Measurements from ENCODE around the gene ADAMTS8.

The ADAMTS8 gene

GRCh38 chr11:130388607-130389205 lies 39.7 kb downstream of the ADAMTS8 start:
- H3K36me3 ChIP-seq (ENCODE audit: insufficient read depth, low read length), result no peaks in the 10 kb centered on the region
- H3K9ac ChIP-seq (ENCODE audit: low read depth, low read length), result no peak overlapping the region
- WGBS, result 88% methylated on average over 11 of the region's 11 CpGs
- H3K9me3 ChIP-seq (ENCODE audit: insufficient read depth, low read depth, low read length), result no peaks in the 10 kb centered on the region
- H3K4me1 ChIP-seq (ENCODE audit: insufficient read depth, low read length), result peaks cover 5% of the 10 kb centered on the region
- H3K27me3 ChIP-seq (ENCODE audit: insufficient read depth, low read length), result no peaks in the 10 kb centered on the region
- no peak overlapping the region for H3K27ac ChIP-seq (ENCODE audit: low read depth, low read length)
- H3K4me3 ChIP-seq (ENCODE audit: low read length), result no peak overlapping the region

- Histone ChIP-seq H3K27ac (ENCODE audit: low read depth, low read length) (no peak overlapping the region), H3K9ac (ENCODE audit: low read depth, low read length) (no peak overlapping the region), H3K4me1 (ENCODE audit: insufficient read depth, low read length) (peaks cover 14% of the 10 kb centered on the region), H3K9me3 (ENCODE audit: insufficient read depth, low read depth, low read length) (no peaks in the 10 kb centered on the region), H3K27me3 (ENCODE audit: insufficient read depth, low read length) (no peaks in the 10 kb centered on the region), H3K4me3 (ENCODE audit: low read length) (no peak overlapping the region), H3K36me3 (ENCODE audit: insufficient read depth, low read length) (no peaks in the 10 kb centered on the region)
- 97% methylated on average over 3 of the region's 3 CpGs for whole genome bisulfite sequencing
Observed at GRCh38 chr11:130386056-130386455, 42.4 kb downstream of the ADAMTS8 start.

- peaks cover 18% of the 10 kb centered on the region for H3K4me1 ChIP-seq (ENCODE audit: insufficient read depth, low read length)
- no peaks in the 10 kb centered on the region for H3K36me3 ChIP-seq (ENCODE audit: insufficient read depth, low read length)
- 0 out of 2 replicates have a peak, but pooled peaks cover 2% of the 10 kb centered on the region for H3K9me3 ChIP-seq (ENCODE audit: insufficient read depth, low read depth, low read length)
- H3K27ac ChIP-seq (ENCODE audit: low read depth, low read length), result peak overlapping the region; percentile 8; the same call in 1 of the 2 replicates
- peak overlapping the region; percentile 6; the same call in 1 of the 2 replicates for H3K9ac ChIP-seq (ENCODE audit: low read depth, low read length)
- H3K4me3 ChIP-seq (ENCODE audit: low read length), result no peak overlapping the region
- no peaks in the 10 kb centered on the region for H3K27me3 ChIP-seq (ENCODE audit: insufficient read depth, low read length)
- WGBS, result 66% methylated on average over 10 of the region's 10 CpGs
Observed at GRCh38 chr11:130383344-130384211, 44.8 kb downstream of the ADAMTS8 start.

- H3K4me3 ChIP-seq (ENCODE audit: low read length), result no peak overlapping the region
- H3K36me3 ChIP-seq (ENCODE audit: insufficient read depth, low read length), result no peaks in the 10 kb centered on the region
- 91% methylated on average over 7 of the region's 7 CpGs for WGBS
- H3K9ac ChIP-seq (ENCODE audit: low read depth, low read length), result no peak overlapping the region
- peaks cover 30% of the 10 kb centered on the region for H3K4me1 ChIP-seq (ENCODE audit: insufficient read depth, low read length)
- no peaks in the 10 kb centered on the region for H3K27me3 ChIP-seq (ENCODE audit: insufficient read depth, low read length)
- H3K9me3 ChIP-seq (ENCODE audit: insufficient read depth, low read depth, low read length), result 0 out of 2 replicates have a peak, but pooled peaks cover 2% of the 10 kb centered on the region
- no peak overlapping the region for H3K27ac ChIP-seq (ENCODE audit: low read depth, low read length)
Observed at GRCh38 chr11:130381317-130381716, 47.1 kb downstream of the ADAMTS8 start.

GRCh38 chr11:130380778-130381177 lies 47.6 kb downstream of the ADAMTS8 start:
- WGBS, result 94% methylated on average over 5 of the region's 5 CpGs
- no peaks in the 10 kb centered on the region for H3K36me3 ChIP-seq (ENCODE audit: insufficient read depth, low read length)

GRCh38 chr11:130379276-130379675 lies 49.1 kb downstream of the ADAMTS8 start:
- Histone ChIP-seq H3K4me3 (ENCODE audit: low read length) (no peak overlapping the region), H3K27me3 (ENCODE audit: insufficient read depth, low read length) (no peaks in the 10 kb centered on the region), H3K4me1 (ENCODE audit: insufficient read depth, low read length) (peaks cover 30% of the 10 kb centered on the region), H3K27ac (ENCODE audit: low read depth, low read length) (no peak overlapping the region), H3K9me3 (ENCODE audit: insufficient read depth, low read depth, low read length) (0 out of 2 replicates have a peak, but pooled peaks cover 2% of the 10 kb centered on the region), H3K36me3 (ENCODE audit: insufficient read depth, low read length) (no peaks in the 10 kb centered on the region), H3K9ac (ENCODE audit: low read depth, low read length) (no peak overlapping the region)
- 95% methylated on average over 5 of the region's 5 CpGs for WGBS

More at GRCh38 chr11:130380778-130381177, 47.6 kb downstream of the ADAMTS8 start:
- 0 out of 2 replicates have a peak, but pooled peaks cover 2% of the 10 kb centered on the region for H3K9me3 ChIP-seq (ENCODE audit: insufficient read depth, low read depth, low read length)
- no peak overlapping the region for H3K4me3 ChIP-seq (ENCODE audit: low read length)
- peaks cover 30% of the 10 kb centered on the region for H3K4me1 ChIP-seq (ENCODE audit: insufficient read depth, low read length)
- no peaks in the 10 kb centered on the region for H3K27me3 ChIP-seq (ENCODE audit: insufficient read depth, low read length)
- no peak overlapping the region for H3K27ac ChIP-seq (ENCODE audit: low read depth, low read length)
- no peak overlapping the region for H3K9ac ChIP-seq (ENCODE audit: low read depth, low read length)

GRCh38 chr11:130370845-130371590 lies 57.4 kb downstream of the ADAMTS8 start:
- Histone ChIP-seq H3K36me3 (ENCODE audit: insufficient read depth, low read length) (no peaks in the 10 kb centered on the region), H3K4me3 (ENCODE audit: low read length) (no peak overlapping the region), H3K27ac (ENCODE audit: low read depth, low read length) (no peak overlapping the region), H3K27me3 (ENCODE audit: insufficient read depth, low read length) (no peaks in the 10 kb centered on the region), H3K4me1 (ENCODE audit: insufficient read depth, low read length) (peaks cover 15% of the 10 kb centered on the region), H3K9ac (ENCODE audit: low read depth, low read length) (no peak overlapping the region), H3K9me3 (ENCODE audit: insufficient read depth, low read depth, low read length) (no peaks in the 10 kb centered on the region)
- WGBS, result 51% methylated on average over 9 of the region's 10 CpGs

- Histone ChIP-seq H3K4me1 (ENCODE audit: insufficient read depth, low read length) (peaks cover 15% of the 10 kb centered on the region), H3K4me3 (ENCODE audit: low read length) (no peak overlapping the region), H3K27ac (ENCODE audit: low read depth, low read length) (no peak overlapping the region), H3K9ac (ENCODE audit: low read depth, low read length) (no peak overlapping the region), H3K36me3 (ENCODE audit: insufficient read depth, low read length) (no peaks in the 10 kb centered on the region), H3K9me3 (ENCODE audit: insufficient read depth, low read depth, low read length) (no peaks in the 10 kb centered on the region), H3K27me3 (ENCODE audit: insufficient read depth, low read length) (no peaks in the 10 kb centered on the region)
- WGBS, result 97% methylated on average over 4 of the region's 4 CpGs
Observed at GRCh38 chr11:130369713-130370112, 58.7 kb downstream of the ADAMTS8 start.

- Histone ChIP-seq H3K9ac (ENCODE audit: low read depth, low read length) (no peak overlapping the region), H3K4me3 (ENCODE audit: low read length) (no peak overlapping the region)
- WGBS, result 87% methylated on average over 6 of the region's 6 CpGs
Observed at GRCh38 chr11:130369141-130369691, 59.2 kb downstream of the ADAMTS8 start.

GRCh38 chr11:130359419-130359818 lies 69.0 kb downstream of the ADAMTS8 start:
- peaks cover 24% of the 10 kb centered on the region for H3K9me3 ChIP-seq (ENCODE audit: insufficient read depth, low read depth, low read length)
- no peak overlapping the region for H3K27ac ChIP-seq (ENCODE audit: low read depth, low read length)
- H3K36me3 ChIP-seq (ENCODE audit: insufficient read depth, low read length), result no peaks in the 10 kb centered on the region
- H3K27me3 ChIP-seq (ENCODE audit: insufficient read depth, low read length), result no peaks in the 10 kb centered on the region
- no peak overlapping the region for H3K4me3 ChIP-seq (ENCODE audit: low read length)
- no peak overlapping the region for H3K9ac ChIP-seq (ENCODE audit: low read depth, low read length)
- H3K4me1 ChIP-seq (ENCODE audit: insufficient read depth, low read length), result no peaks in the 10 kb centered on the region

More at GRCh38 chr11:130369141-130369691, 59.2 kb downstream of the ADAMTS8 start:
- peaks cover 15% of the 10 kb centered on the region for H3K4me1 ChIP-seq (ENCODE audit: insufficient read depth, low read length)
- no peaks in the 10 kb centered on the region for H3K27me3 ChIP-seq (ENCODE audit: insufficient read depth, low read length)
- H3K27ac ChIP-seq (ENCODE audit: low read depth, low read length), result no peak overlapping the region
- no peaks in the 10 kb centered on the region for H3K9me3 ChIP-seq (ENCODE audit: insufficient read depth, low read depth, low read length)
- H3K36me3 ChIP-seq (ENCODE audit: insufficient read depth, low read length), result no peaks in the 10 kb centered on the region

Measured in HUES64 (cell line).